ENCODE measurements around the gene AQP3. TPM values are rescaled to one million over a fixed set of nuclear protein-coding genes. Genes with fewer than 3 reads are reported as not detected.
A peak's percentile ranks its signal among the peaks of the same experiment; 100 is the strongest.
"Not testable (repeated sequence)": the region's sequence is repeated elsewhere in the genome, so short reads cannot be mapped to it uniquely, and the experiment has no call there.

AQP3 gene
- total RNA-seq, 2 experiments from 2014 or later, result 7.2 to 8.1 TPM

DNA sequence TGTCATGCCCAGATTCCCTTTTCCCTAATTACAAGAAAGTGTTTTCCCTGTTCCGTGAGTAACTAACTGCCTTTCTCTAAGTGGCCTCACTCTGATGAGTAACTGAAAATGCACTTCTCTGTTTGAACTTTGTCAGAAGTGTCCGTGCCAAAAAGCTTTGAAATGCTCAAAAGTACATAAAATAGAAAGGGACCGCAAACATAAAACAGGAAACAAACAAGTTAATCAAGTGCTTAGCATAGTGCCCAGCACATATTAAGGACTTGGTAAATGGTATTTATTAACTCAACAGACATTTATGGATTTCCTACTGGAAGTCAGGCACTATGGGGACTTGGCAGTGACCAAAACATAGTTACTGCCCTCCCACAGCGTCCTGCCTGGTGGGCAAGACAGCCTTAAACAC lies 22.3 kb downstream of the AQP3 start:
- Mint-ChIP-seq H3K36me3 (ENCODE audit: low read depth) (no peaks in the 10 kb centered on the region), H3K4me3 (no peak overlapping the region), H3K4me1 (ENCODE audit: low read depth) (no peaks in the 10 kb centered on the region), H3K9me3 (no peaks in the 10 kb centered on the region), H3K27ac (no peak overlapping the region), H3K27me3 (ENCODE audit: low read depth) (no peaks in the 10 kb centered on the region)
- DNase-seq, result no peak
- CTCF ChIA-PET, result no interaction called here
- intact Hi-C loops (cut with micrococcal nuclease), result no loop called here

DNA sequence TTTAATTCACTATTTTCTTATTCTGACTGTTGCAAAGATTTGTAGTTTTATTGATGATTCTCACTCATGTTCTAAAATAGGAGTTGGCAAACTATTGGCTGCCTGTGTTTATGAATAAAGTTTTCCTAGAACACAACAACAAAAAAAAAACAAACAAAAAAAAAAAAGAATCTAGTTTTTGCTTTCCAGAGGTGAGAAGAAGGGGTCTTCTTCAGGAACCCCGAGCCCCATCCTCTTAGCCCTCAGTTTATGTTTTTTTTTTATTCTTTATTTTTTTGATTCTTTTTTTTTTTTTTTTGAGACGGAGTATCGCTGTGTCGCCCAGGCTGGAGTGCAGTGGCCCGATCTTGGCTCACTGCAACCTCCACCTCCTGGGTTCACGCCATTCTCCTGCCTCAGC lies 22.9 kb downstream of the AQP3 start:
- H3K4me3 Mint-ChIP-seq; H3K4me1 Mint-ChIP-seq (ENCODE audit: low read depth); CTCF ChIA-PET; H3K27me3 Mint-ChIP-seq (ENCODE audit: low read depth); H3K9me3 Mint-ChIP-seq; H3K27ac Mint-ChIP-seq; DNase-seq; intact Hi-C loops (cut with micrococcal nuclease); H3K36me3 Mint-ChIP-seq (ENCODE audit: low read depth): not testable (repeated sequence)

DNA sequence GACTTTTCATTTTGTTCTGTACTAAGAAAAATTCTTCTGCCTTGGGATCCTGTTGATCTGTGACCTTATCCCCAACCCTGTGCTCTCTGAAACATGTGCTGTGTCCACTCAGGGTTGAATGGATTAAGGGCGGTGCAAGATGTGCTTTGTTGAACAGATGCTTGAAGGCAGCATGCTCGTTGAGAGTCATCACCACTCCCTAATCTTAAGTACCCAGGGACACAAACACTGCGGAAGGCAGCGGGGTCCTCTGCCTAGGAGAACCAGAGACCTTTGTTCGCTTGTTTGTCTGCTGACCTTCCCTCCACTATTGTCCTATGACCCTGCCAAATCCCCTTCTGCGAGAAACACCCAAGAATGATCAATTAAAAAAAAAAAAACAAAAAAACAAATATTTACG lies 23.4 kb downstream of the AQP3 start:
- H3K36me3 Mint-ChIP-seq (ENCODE audit: low read depth); intact Hi-C loops (cut with micrococcal nuclease); H3K4me3 Mint-ChIP-seq; H3K9me3 Mint-ChIP-seq; H3K27ac Mint-ChIP-seq; CTCF ChIA-PET; DNase-seq; H3K4me1 Mint-ChIP-seq (ENCODE audit: low read depth); H3K27me3 Mint-ChIP-seq (ENCODE audit: low read depth): not testable (repeated sequence)

DNA sequence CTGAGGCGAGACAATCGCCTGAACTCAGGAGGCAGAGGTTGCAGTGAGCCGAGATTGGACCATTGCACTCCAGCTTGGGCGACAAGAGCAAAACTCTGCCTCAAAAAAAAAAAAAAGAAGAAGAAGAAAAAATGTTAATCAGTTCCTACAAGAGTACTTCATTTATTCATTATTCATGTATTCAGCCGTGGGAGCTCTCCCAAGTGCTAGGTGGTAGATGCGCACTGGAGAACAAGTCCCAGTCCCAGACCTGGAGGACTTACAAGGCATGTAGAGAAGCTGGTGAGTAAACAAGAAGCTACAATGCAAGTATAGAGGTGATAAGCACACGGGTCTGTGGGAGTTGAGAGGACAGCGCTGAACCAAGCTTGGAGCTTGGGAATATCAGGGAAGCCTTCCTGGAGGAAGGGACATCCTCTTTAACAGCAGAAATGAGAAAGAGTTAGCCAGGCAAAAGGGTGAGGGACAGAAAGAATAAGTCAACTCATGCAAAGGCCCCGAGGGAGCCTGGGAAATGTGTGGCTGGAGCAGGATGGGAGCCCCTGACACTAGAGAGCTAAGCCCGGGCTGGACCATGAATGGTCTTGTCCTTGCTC lies 27.6 kb downstream of the AQP3 start:
- Mint-ChIP-seq H3K9me3 (no peaks in the 10 kb centered on the region), H3K27me3 (ENCODE audit: low read depth) (no peaks in the 10 kb centered on the region), H3K4me1 (ENCODE audit: low read depth) (peaks cover 32% of the 10 kb centered on the region), H3K36me3 (ENCODE audit: low read depth) (no peaks in the 10 kb centered on the region), H3K4me3 (no peak overlapping the region), H3K27ac (no peak overlapping the region)
- intact Hi-C loops (cut with micrococcal nuclease), result no loop called here
- no peak for DNase-seq
- CTCF ChIA-PET, result interaction anchor here (0.5 kb wide), 1 partner anchor 18 kb away, joined by 5 read pairs; no protein-coding TSS in a partner anchor

DNA sequence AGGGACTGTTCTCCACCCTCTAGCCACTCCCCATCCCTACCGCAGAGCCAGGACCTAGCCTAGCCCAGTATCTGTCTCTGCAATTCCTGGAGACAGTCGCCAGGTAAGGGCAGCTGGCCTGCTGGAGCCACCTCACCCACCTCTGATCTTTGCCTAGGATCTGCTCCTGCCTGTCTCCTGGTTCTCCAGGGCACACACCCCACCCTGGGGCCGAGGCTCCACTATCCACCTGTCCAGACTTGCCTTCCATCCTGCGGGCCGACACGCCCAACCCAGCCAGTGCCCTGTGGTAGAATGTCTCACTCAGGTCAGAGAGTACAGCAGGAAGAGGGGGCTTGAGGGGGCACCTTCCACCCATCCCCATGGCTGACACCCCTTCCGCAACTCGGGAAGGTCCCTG lies 29.3 kb downstream of the AQP3 start:
- intact Hi-C loops (cut with micrococcal nuclease), result no loop called here
- H3K36me3 Mint-ChIP-seq (ENCODE audit: low read depth), result no peaks in the 10 kb centered on the region
- peaks cover 41% of the 10 kb centered on the region for H3K4me1 Mint-ChIP-seq (ENCODE audit: low read depth)
- H3K27me3 Mint-ChIP-seq (ENCODE audit: low read depth), result no peaks in the 10 kb centered on the region
- no peak overlapping the region for H3K27ac Mint-ChIP-seq
- no peak for DNase-seq
- no peak overlapping the region for H3K4me3 Mint-ChIP-seq
- CTCF ChIA-PET, result interaction anchor here (0.7 to 9.8 kb wide), 4 partner anchors 37 to 57 kb away, joined by 3 to 100 read pairs (median 66); no protein-coding TSS in a partner anchor
- no peaks in the 10 kb centered on the region for H3K9me3 Mint-ChIP-seq

DNA sequence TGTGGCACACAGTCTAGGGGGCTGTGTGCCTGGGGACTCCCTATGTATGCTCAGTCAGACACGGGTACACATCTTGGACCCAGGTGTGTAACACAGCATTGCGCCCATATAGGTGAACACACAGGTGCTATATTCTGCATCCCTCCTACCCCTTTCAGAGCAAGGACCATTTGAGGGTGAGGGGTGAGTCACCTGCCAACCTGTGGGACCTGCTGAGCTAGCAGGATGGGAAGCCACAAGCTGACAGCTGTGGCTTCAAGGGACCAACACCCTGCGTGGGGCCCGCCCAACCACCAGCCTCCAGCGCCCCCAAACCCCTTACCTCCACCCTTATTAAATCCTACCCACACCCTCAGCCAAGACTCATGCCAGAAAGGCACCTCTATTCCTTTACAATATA lies 30.4 kb downstream of the AQP3 start:
- DNase-seq, result peak; percentile 32
- H3K27me3 Mint-ChIP-seq (ENCODE audit: low read depth), result no peaks in the 10 kb centered on the region
- H3K27ac Mint-ChIP-seq, result no peak overlapping the region
- no peaks in the 10 kb centered on the region for H3K9me3 Mint-ChIP-seq
- CTCF ChIA-PET, result interaction anchor here (0.6 to 9.8 kb wide), 11 partner anchors 13 to 305 kb away, joined by 3 to 100 read pairs (median 12); partner anchors contain the start of gene AQP3
- peaks cover 41% of the 10 kb centered on the region for H3K4me1 Mint-ChIP-seq (ENCODE audit: low read depth)
- no peak overlapping the region for H3K4me3 Mint-ChIP-seq
- H3K36me3 Mint-ChIP-seq (ENCODE audit: low read depth), result no peaks in the 10 kb centered on the region
- intact Hi-C loops (cut with micrococcal nuclease), result no loop called here

DNA sequence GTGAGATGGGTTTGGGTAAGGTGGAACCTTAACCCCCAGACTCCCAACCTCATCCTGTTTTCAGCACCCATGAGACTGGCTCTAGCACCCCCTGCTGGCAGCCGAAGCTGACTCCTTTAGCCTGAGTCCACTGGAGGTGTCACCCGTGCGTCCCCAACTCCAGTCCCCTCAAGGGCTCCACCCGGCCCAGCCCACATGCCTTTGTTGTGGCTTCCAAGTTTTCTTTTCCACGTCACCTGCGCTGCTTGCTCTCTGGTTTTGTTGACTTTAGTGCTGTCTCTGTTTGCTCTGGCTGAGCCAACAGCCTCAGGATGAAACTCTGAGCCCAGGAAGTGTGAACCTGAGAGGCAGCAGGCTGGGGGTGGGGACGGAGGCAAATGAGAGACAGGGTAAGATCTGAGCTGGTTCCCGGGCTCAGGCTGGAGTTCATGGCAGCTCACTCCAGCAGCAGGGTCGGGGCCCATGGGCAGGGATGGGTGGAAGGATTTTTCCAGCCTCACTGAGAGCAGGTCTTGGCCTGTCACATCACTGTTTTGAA lies 31.8 kb downstream of the AQP3 start:
- DNase-seq, result peak; percentile 98
- intact Hi-C loops (cut with micrococcal nuclease), result loop anchor here (1.0 kb wide), 9 partner anchors 12 to 339 kb away; partner anchors contain the start of genes NOL6 and SMU1
- peaks cover 43% of the 10 kb centered on the region for H3K4me1 Mint-ChIP-seq (ENCODE audit: low read depth)
- no peaks in the 10 kb centered on the region for H3K36me3 Mint-ChIP-seq (ENCODE audit: low read depth)
- no peaks in the 10 kb centered on the region for H3K27me3 Mint-ChIP-seq (ENCODE audit: low read depth)
- H3K4me3 Mint-ChIP-seq, result no peak overlapping the region
- CTCF ChIA-PET, result interaction anchor here (0.5 to 9.8 kb wide), 32 partner anchors 12 to 306 kb away, joined by 3 to 100 read pairs (median 5); partner anchors contain the start of genes AQP3 and NOL6
- H3K9me3 Mint-ChIP-seq, result no peaks in the 10 kb centered on the region
- H3K27ac Mint-ChIP-seq, result peak overlapping the region; percentile 89

DNA sequence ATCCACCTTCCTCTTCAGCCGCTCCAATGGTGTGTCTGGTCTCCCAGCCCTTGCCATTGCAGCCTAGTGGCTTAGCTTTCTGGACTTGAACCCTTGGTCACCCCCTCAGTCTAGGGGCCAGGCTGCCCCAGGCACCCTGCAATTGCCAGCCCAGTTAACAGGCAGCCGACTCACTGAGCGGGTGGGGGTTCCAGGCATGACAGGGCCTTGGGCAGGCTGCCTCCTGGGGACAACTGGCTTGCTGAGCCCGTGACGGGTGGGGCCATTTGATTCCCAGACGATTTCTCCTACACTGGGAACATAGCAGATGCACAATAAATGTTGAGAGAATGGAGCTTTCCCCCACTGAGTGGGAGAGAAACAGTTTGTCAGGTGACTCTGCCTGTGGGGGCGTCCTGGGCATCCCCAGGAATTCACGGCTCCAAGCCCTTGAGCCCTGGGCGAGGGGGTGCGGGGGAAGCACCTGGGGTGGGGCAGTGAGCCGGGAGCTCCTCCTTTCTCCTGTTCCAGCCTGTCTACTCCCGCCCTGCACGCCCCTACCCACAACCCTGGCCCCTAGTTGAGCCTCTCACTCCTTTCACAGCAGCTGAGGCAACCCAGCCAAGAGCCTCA lies 32.4 kb downstream of the AQP3 start:
- Mint-ChIP-seq H3K27ac (peak overlapping the region; percentile 89), H3K4me3 (no peak overlapping the region), H3K27me3 (ENCODE audit: low read depth) (no peaks in the 10 kb centered on the region), H3K36me3 (ENCODE audit: low read depth) (no peaks in the 10 kb centered on the region), H3K4me1 (ENCODE audit: low read depth) (peaks cover 43% of the 10 kb centered on the region), H3K9me3 (no peaks in the 10 kb centered on the region)
- CTCF ChIA-PET, result interaction anchor here (0.5 to 9.8 kb wide), 24 partner anchors 8 to 180 kb away, joined by 3 to 100 read pairs (median 6); partner anchors contain the start of genes AQP3 and NOL6
- intact Hi-C loops (cut with micrococcal nuclease), result loop anchor here (1.0 kb wide), 9 partner anchors 12 to 339 kb away; partner anchors contain the start of genes NOL6 and SMU1
- no peak for DNase-seq

DNA sequence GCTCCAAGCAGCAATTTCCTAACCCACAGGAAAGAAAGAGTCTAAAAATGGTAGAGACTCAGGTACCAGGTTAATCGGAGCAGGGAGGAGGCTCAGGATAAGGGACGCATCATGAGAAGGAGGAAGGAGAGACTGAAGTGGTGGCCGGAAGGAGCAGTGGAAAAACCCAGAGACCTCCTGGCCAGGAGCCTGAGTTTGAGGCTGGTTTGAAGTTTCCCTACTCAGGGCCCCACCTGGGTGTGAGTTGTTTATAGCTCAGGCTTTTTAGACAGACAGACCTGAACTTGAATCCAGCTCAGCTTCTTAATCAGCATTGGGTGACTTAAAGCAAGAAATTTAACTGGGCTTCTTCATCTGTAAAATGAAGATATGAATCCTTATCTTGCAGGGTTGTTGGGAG lies 33.1 kb downstream of the AQP3 start:
- H3K4me1 Mint-ChIP-seq (ENCODE audit: low read depth), result peaks cover 43% of the 10 kb centered on the region
- intact Hi-C loops (cut with micrococcal nuclease), result no loop called here
- CTCF ChIA-PET, result interaction anchor here (0.6 to 9.8 kb wide), 9 partner anchors 9 to 59 kb away, joined by 3 to 100 read pairs (median 24); partner anchors contain the start of genes AQP3 and NOL6
- H3K27ac Mint-ChIP-seq, result peak overlapping the region; percentile 69
- DNase-seq, result peak; percentile 49
- no peaks in the 10 kb centered on the region for H3K9me3 Mint-ChIP-seq
- no peaks in the 10 kb centered on the region for H3K27me3 Mint-ChIP-seq (ENCODE audit: low read depth)
- no peak overlapping the region for H3K4me3 Mint-ChIP-seq
- no peaks in the 10 kb centered on the region for H3K36me3 Mint-ChIP-seq (ENCODE audit: low read depth)

DNA sequence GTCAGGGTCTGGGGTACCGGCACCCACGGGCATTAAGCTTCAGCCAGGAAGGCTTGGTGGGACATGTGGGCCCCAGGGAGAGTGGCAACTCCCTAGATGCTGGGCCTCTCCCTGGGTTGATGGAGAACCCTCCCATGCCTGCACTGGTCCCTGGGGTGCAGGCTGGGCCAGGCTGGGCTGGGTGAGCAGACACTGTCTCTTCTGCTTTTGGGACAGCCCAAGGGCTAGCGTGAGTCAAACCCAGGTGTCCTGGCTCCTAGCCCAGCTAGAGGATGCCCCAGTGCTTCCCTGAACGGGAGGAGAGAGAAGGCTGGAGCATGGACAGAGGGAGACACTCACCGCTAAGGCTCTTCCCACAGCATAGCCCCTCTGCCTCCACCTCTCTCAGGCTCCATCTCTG lies 39.3 kb downstream of the AQP3 start:
- Mint-ChIP-seq H3K9me3 (no peaks in the 10 kb centered on the region), H3K4me3 (no peak overlapping the region), H3K27ac (no peak overlapping the region), H3K4me1 (ENCODE audit: low read depth) (peaks cover 2% of the 10 kb centered on the region), H3K27me3 (ENCODE audit: low read depth) (no peaks in the 10 kb centered on the region), H3K36me3 (ENCODE audit: low read depth) (no peaks in the 10 kb centered on the region)
- intact Hi-C loops (cut with micrococcal nuclease), result no loop called here
- no peak for DNase-seq
- CTCF ChIA-PET, result interaction anchor here (0.6 to 2.2 kb wide), 3 partner anchors 33 to 55 kb away, joined by 3 to 11 read pairs (median 8); partner anchors contain the start of gene AQP3

DNA sequence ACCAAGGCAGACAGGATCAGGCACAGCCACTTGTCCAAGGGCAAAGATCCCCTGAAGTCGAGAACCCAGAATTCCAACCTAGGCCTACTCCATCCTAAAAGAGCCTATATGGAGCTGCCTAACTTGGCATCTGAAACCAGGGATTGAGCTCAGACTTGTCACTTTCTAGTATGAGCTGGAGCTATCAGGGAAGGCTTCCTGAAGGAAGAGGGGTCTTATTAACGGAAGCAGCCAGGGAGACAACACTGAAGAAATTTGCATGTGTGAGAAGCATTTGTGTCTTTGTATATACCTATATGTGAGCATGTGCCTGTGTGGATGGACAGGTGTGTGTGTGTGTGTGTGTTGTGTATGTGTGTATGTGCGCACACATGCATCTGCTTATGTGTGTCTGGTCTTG lies 40.3 kb downstream of the AQP3 start:
- intact Hi-C loops (cut with micrococcal nuclease), result no loop called here
- no peak overlapping the region for H3K4me3 Mint-ChIP-seq
- CTCF ChIA-PET, result interaction anchor here (0.7 to 2.2 kb wide), 4 partner anchors 32 to 60 kb away, joined by 3 to 11 read pairs (median 6); partner anchors contain the start of gene AQP3
- DNase-seq, result no peak
- H3K36me3 Mint-ChIP-seq (ENCODE audit: low read depth), result no peaks in the 10 kb centered on the region
- H3K9me3 Mint-ChIP-seq, result no peaks in the 10 kb centered on the region
- H3K27ac Mint-ChIP-seq, result no peak overlapping the region
- H3K4me1 Mint-ChIP-seq (ENCODE audit: low read depth), result peaks cover 2% of the 10 kb centered on the region
- H3K27me3 Mint-ChIP-seq (ENCODE audit: low read depth), result no peaks in the 10 kb centered on the region

DNA sequence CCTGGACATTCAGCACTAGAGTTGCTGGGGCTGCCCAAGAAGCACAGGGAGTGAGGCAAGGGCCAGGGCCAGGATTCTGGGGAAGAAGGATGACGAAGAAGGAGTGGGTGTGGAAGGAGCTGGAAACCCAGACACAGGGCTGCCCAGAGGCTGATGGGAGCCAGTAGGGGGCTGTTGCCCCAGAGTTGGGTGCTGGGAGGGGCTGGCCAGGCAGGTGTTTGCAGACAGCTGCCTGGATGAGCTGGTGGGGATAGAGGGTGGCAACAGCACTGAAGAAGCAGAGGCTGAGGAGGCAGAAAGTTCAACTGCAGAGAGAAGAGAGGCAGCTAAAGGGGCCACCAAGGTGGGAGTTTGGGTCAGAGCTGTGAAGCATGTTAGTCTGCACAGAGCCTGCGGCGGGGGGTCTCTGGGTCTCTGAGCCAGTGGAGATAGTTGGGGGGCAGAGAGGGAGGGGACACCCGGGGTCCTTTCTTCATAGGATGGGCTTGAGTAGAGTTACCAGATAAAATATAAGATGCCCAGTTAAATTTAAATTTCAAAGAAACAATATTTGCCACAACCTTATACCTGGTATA lies 42.5 kb downstream of the AQP3 start:
- intact Hi-C loops (cut with micrococcal nuclease), result loop anchor here (5.0 kb wide), 2 partner anchors 112 to 217 kb away; no protein-coding TSS in a partner anchor
- no peaks in the 10 kb centered on the region for H3K9me3 Mint-ChIP-seq
- no peaks in the 10 kb centered on the region for H3K27me3 Mint-ChIP-seq (ENCODE audit: low read depth)
- no peak overlapping the region for H3K4me3 Mint-ChIP-seq
- H3K27ac Mint-ChIP-seq, result no peak overlapping the region
- H3K36me3 Mint-ChIP-seq (ENCODE audit: low read depth), result no peaks in the 10 kb centered on the region
- DNase-seq, result no peak
- no peaks in the 10 kb centered on the region for H3K4me1 Mint-ChIP-seq (ENCODE audit: low read depth)
- CTCF ChIA-PET, result interaction anchor here (1.1 to 4.4 kb wide), 8 partner anchors 11 to 117 kb away, joined by 3 to 69 read pairs (median 14); partner anchors contain the start of genes AQP3 and NOL6
